H1 (cell line): ENCODE results near the gene PPA1. TPM values are rescaled to one million over a fixed set of nuclear protein-coding genes. Genes with fewer than 3 reads are reported as not detected.

Experiments
- CTCF ChIA-PET: fragments of 300-600 bp; sonication (Branson Sonifier 250); formaldehyde crosslinking; loops from one replicate; lab custom pipeline; 2021; ENCODE audit not compliant: partially characterized antibody; lab: Charles Lee
- POLR2A ChIA-PET: fragments of 300-600 bp; sonication (Branson Sonifier 250); formaldehyde crosslinking; loops from one replicate; lab custom pipeline; 2021; ENCODE audit warnings: inconsistent platforms; ENCODE audit not compliant: partially characterized antibody; lab: Charles Lee
- DNase-seq, 2 experiments: peaks; one replicate each; pipeline versions ENCODE4 v3.0.0 to v3.0.0-alpha.2; 2010 to 2022; ENCODE audit warnings: low spot score in 2 of 2, low read depth in 1 of 2, mixed read lengths in 1 of 2
- FAIRE-seq: peaks from 2 replicates; lab custom pipeline; 2011; peaks lifted over from hg19 to GRCh38; lab: Jason Lieb, UNC
- H2AFZ ChIP-seq: 2 replicates; pipeline ENCODE4 v1.8.1; 2012; ENCODE audit warnings: low read length, inconsistent platforms
- H2AK5ac ChIP-seq: 2 replicates; pipeline ENCODE4 v1.6.1; 2013; ENCODE audit warnings: low read depth, low read length
- H2BK120ac ChIP-seq: replicated peaks from 2 replicates; pipeline ENCODE3; 2013; ENCODE audit warnings: low read depth, low read length, inconsistent platforms
- H2BK12ac ChIP-seq: 2 replicates; pipeline ENCODE4 v1.6.1; 2013; ENCODE audit warnings: low read depth, low read length
- H2BK15ac ChIP-seq: 2 replicates; pipeline ENCODE4 v1.6.1; 2013; ENCODE audit warnings: low read length
- H2BK20ac ChIP-seq: 2 replicates; pipeline ENCODE4 v1.6.1; 2013; ENCODE audit warnings: low read length
- H2BK5ac ChIP-seq: 2 replicates; pipeline ENCODE4 v1.6.1; 2013; ENCODE audit warnings: low read depth, low read length
- H3K14ac ChIP-seq: 2 replicates; pipeline ENCODE4 v1.6.1; 2013; ENCODE audit warnings: inconsistent platforms; ENCODE audit not compliant: insufficient read length
- H3K18ac ChIP-seq: 2 replicates; pipeline ENCODE4 v1.6.1; 2013; ENCODE audit warnings: low read length; ENCODE audit errors: extremely low read depth
- H3K23ac ChIP-seq: 2 replicates; pipeline ENCODE4 v1.6.1; 2013; ENCODE audit warnings: inconsistent platforms; ENCODE audit not compliant: insufficient read length
- H3K23me2 ChIP-seq: 2 replicates; pipeline ENCODE4 v1.6.1; 2013; ENCODE audit warnings: low read depth, low read length
- H3K27ac ChIP-seq: 2 replicates; pipeline ENCODE4 v1.6.1; 2011; ENCODE audit warnings: low read depth, low read length, inconsistent platforms
- H3K27me3 ChIP-seq, 4 experiments: replicated peaks in 1 of 4; 1 replicate in 1 of 4; 2 replicates in 3 of 4; pipeline versions ENCODE4 v1.6.1 to v1.8.1; 2011 to 2013; ENCODE audit warnings: low read length in 3 of 4, mild to moderate bottlenecking in 3 of 4, inconsistent platforms in 2 of 4, mixed read lengths in 2 of 4, moderate library complexity in 1 of 4; ENCODE audit not compliant: control insufficient read depth in 3 of 4, insufficient read depth in 3 of 4; ENCODE audit errors: extremely low read depth in 1 of 4
- H3K36me3 ChIP-seq, 4 experiments: 2 replicates each; pipeline versions ENCODE4 v1.6.1 to v1.8.1; 2011 to 2013; ENCODE audit warnings: mild to moderate bottlenecking in 4 of 4, low read length in 3 of 4, moderate library complexity in 2 of 4, control low read depth in 1 of 4, inconsistent platforms in 1 of 4; ENCODE audit not compliant: insufficient read depth in 4 of 4, control insufficient read depth in 2 of 4
- H3K4ac ChIP-seq: replicated peaks from 2 replicates; pipeline ENCODE3; 2013; ENCODE audit warnings: low read length, low read depth, mixed read lengths, inconsistent platforms; ENCODE audit not compliant: insufficient read length
- H3K4me1 ChIP-seq, 4 experiments: replicated peaks in 1 of 4; 1 replicate in 1 of 4; 2 replicates in 3 of 4; pipeline versions ENCODE4 v1.6.1 to v1.8.1; 2011 to 2013; ENCODE audit warnings: low read length in 3 of 4, inconsistent platforms in 2 of 4, mixed read lengths in 1 of 4; ENCODE audit not compliant: insufficient read depth in 4 of 4, control insufficient read depth in 3 of 4
- H3K4me2 ChIP-seq, 2 experiments: 2 replicates each; pipeline versions ENCODE4 v1.6.1 to v1.8.1; 2011 to 2013; ENCODE audit warnings: low read depth in 2 of 2, low read length in 2 of 2, control low read depth in 1 of 2, inconsistent platforms in 1 of 2, mild to moderate bottlenecking in 1 of 2; ENCODE audit not compliant: insufficient read depth in 1 of 2
- H3K4me3 ChIP-seq, 4 experiments: fragments of 200-600, 300-600 bp in 1 of 4; sonication (generic), shearing (Covaris generic), sonication (Bioruptor Twin) in 1 of 4; 2 replicates each; pipeline versions ENCODE4 v1.5.1 to v1.8.1; 2011 to 2016; ENCODE audit warnings: low read length in 4 of 4, low read depth in 3 of 4, control low read depth in 2 of 4, inconsistent platforms in 2 of 4, mild to moderate bottlenecking in 2 of 4, mixed read lengths in 1 of 4, moderate library complexity in 1 of 4; ENCODE audit not compliant: insufficient read depth in 2 of 4; ENCODE audit errors: extremely low read depth in 1 of 4
- H3K56ac ChIP-seq: replicated peaks from 2 replicates; pipeline ENCODE3; 2013; ENCODE audit warnings: low read depth, mild to moderate bottlenecking, mixed read lengths, low read length, inconsistent platforms; ENCODE audit not compliant: insufficient read length
- H3K79me1 ChIP-seq: 2 replicates; pipeline ENCODE4 v1.6.1; 2013; ENCODE audit warnings: low read depth, low read length, control low read depth
- H3K79me2 ChIP-seq, 2 experiments: 2 replicates each; pipeline versions ENCODE4 v1.6.1 to v1.8.1; 2012 to 2013; ENCODE audit warnings: low read length in 2 of 2, mild to moderate bottlenecking in 2 of 2, inconsistent platforms in 1 of 2; ENCODE audit not compliant: insufficient read depth in 2 of 2, control insufficient read depth in 1 of 2
- H3K9ac ChIP-seq, 4 experiments: replicated peaks in 1 of 4; 1 replicate in 1 of 4; 2 replicates in 3 of 4; pipeline versions ENCODE4 v1.6.1 to v1.8.1; 2011 to 2013; ENCODE audit warnings: low read depth in 3 of 4, low read length in 3 of 4, control low read depth in 2 of 4, mild to moderate bottlenecking in 2 of 4, moderate library complexity in 2 of 4, inconsistent platforms in 1 of 4; ENCODE audit errors: extremely low read depth in 1 of 4
- H3K9me3 ChIP-seq, 2 experiments: 2 replicates each; pipeline versions ENCODE4 v1.6.1 to v1.8.1; 2012 to 2013; ENCODE audit warnings: mild to moderate bottlenecking in 2 of 2, moderate library complexity in 2 of 2, control low read depth in 1 of 2, inconsistent platforms in 1 of 2, low read depth in 1 of 2, low read length in 1 of 2, mixed read lengths in 1 of 2; ENCODE audit not compliant: insufficient read depth in 2 of 2
- H4K20me1 ChIP-seq, 2 experiments: replicated peaks in 1 of 2; 2 replicates each; pipeline versions ENCODE3 to v1.8.1; 2011 to 2013; ENCODE audit warnings: inconsistent platforms in 2 of 2, low read length in 2 of 2, mild to moderate bottlenecking in 1 of 2; ENCODE audit not compliant: insufficient read depth in 2 of 2, control insufficient read depth in 1 of 2
- H4K5ac ChIP-seq: 2 replicates; pipeline ENCODE4 v1.6.1; 2013; ENCODE audit warnings: low read length, low read depth, mixed read lengths, inconsistent platforms; ENCODE audit not compliant: insufficient read length
- H4K8ac ChIP-seq: 2 replicates; pipeline ENCODE4 v1.8.0; 2013; ENCODE audit warnings: mild to moderate bottlenecking, moderate library complexity, low read length, inconsistent platforms; ENCODE audit not compliant: insufficient read depth; ENCODE audit errors: extremely low read depth
- H4K91ac ChIP-seq: replicated peaks from 2 replicates; pipeline ENCODE3; 2013; ENCODE audit warnings: low read length, mixed read lengths, inconsistent platforms; ENCODE audit not compliant: insufficient read length
- FOSL1 ChIP-seq: IDR thresholded peaks from 2 replicates; pipeline ENCODE4 v1.6.1; 2011; ENCODE audit warnings: mild to moderate bottlenecking, low read depth, low read length, moderate library complexity; ENCODE audit not compliant: insufficient read depth
- SP2 ChIP-seq: IDR thresholded peaks from 2 replicates; pipeline ENCODE4 v1.6.1; 2012; ENCODE audit warnings: mild to moderate bottlenecking, low read length, inconsistent platforms
- WGBS, 2 experiments: shearing (Covaris generic) in 1 of 2; methylation state at CpG; one replicate each; pipeline versions ENCODE4 v1.1.6 to v1.1.7; 2013 to 2015; ENCODE audit warnings: low lambda C conversion rate in 2 of 2, mixed read lengths in 2 of 2, inconsistent platforms in 1 of 2, low coverage in 1 of 2, missing lambda C conversion rate in 1 of 2; ENCODE audit not compliant: insufficient replicate concordance in 2 of 2, insufficient coverage in 1 of 2, insufficient read length in 1 of 2; ENCODE audit errors: extremely low coverage in 1 of 2, missing lambda C conversion rate in 1 of 2; 5-methylcytosine and 5-hydroxymethylcytosine counted together
- polyA plus RNA-seq, 7 experiments: library from polyadenylated mRNA; depleted of rRNA in 3 of 7; stranded (reverse) in 5 of 7; unstranded in 2 of 7; fragments of >200 nt in 5 of 7; fragments of 200-250 nt in 2 of 7; gene quantifications; 1 replicate in 5 of 7; 2 replicates in 1 of 7; 4 replicates in 1 of 7; pipeline versions ENCODE4 v1.2.1 to v1.2.3, GENCODE V29; 2011 to 2013; ENCODE audit warnings: missing spikeins in 2 of 7, mixed read lengths in 2 of 7
- total RNA-seq: library from RNA; stranded (reverse); fragmentation: NEBNext Ultra II Directional; extraction: Animal tissue kit (Norgen Biotek cat#: 25700); gene quantifications from 2 replicates; pipeline ENCODE4 v1.2.1, GENCODE V29; 2021

The PPA1 gene
- total and polyA plus RNA-seq, 2 of the 8 experiments (the other 6 are each of a cell fraction or from before 2014, with no cell fraction given) = 77.0 to 191 TPM

DNA sequence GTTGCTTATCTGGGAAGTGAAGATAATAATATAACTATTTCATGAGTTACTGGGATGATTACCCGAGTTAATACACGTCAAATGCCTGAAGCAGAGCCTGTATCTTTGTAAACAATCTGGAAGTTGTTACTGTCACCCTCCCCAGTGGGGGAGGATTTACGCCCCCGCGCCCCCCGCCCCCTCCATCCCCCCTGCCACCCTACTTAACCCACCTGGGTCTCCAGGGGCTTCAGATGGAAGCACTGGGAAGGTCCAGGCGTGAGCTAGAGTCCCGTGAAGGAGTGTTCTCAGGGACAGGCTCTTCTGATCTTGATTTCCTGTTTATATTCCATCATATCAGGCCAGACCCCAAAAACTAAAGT is 691 bp upstream of the PPA1 start:
- H3K4me1 ChIP-seq = peaks cover 0 to 7% (median 2%) of the 10 kb centered on the region in 4 experiments; a peak in 4 of 7 replicates

More for the DNA sequence above, 691 bp upstream of the PPA1 start:
- no peak overlapping the region for H2BK5ac ChIP-seq
- H3K36me3 ChIP-seq = peaks cover 5 to 11% (median 6%) of the 10 kb centered on the region in 4 experiments; a peak in 4 of 8 replicates
- H3K9me3 ChIP-seq = peaks cover 0 to 6% of the 10 kb centered on the region in 2 experiments; a peak in 2 of 4 replicates
- peaks cover 0 to 19% of the 10 kb centered on the region in 2 experiments; a peak in 3 of 4 replicates for H3K79me2 ChIP-seq
- no peak overlapping the region for H3K56ac ChIP-seq
- peak overlapping the region in 1 of 4 experiments; percentile 67; a peak in 3 of 7 replicates for H3K9ac ChIP-seq
- peak overlapping the region; percentile 67 to 75 (median 68) for H3K4me3 ChIP-seq
- no peak for DNase-seq
- CTCF ChIA-PET = interaction anchor here (1.0 to 3.0 kb wide), 5 partner anchors 22 to 131 kb away, joined by 3 to 11 read pairs (median 3); no protein-coding TSS in a partner anchor
- H4K20me1 ChIP-seq = no peaks in the 10 kb centered on the region
- peak overlapping the region; percentile 96 for H2AFZ ChIP-seq
- no peak overlapping the region for H2BK15ac ChIP-seq
- POLR2A ChIA-PET = interaction anchor here (0.6 to 3.1 kb wide), 3 partner anchors 10 to 128 kb away, joined by 3 to 12 read pairs (median 3); no protein-coding TSS in a partner anchor
- 0 out of 2 replicates have a peak overlapping the region, but pooled peaks have one; percentile 30 for H2BK12ac ChIP-seq
- no peak overlapping the region for H2AK5ac ChIP-seq
- H3K27me3 ChIP-seq = peaks cover 0 to 4% (median 0%) of the 10 kb centered on the region in 4 experiments; a peak in 2 of 7 replicates
- no peak overlapping the region for H4K8ac ChIP-seq
- H4K91ac ChIP-seq = no peak overlapping the region
- H3K4me2 ChIP-seq = peak overlapping the region; percentile 75 to 91
- H3K79me1 ChIP-seq = peaks cover 5% of the 10 kb centered on the region; the same call in 1 of the 2 replicates
- no peak for FAIRE-seq
- no peak overlapping the region for H2BK20ac ChIP-seq
- H3K14ac ChIP-seq = no peak overlapping the region
- H3K23me2 ChIP-seq = peaks cover 12% of the 10 kb centered on the region
- TF ChIP-seq SP2 (no peak), FOSL1 (no peak)
- H3K27ac ChIP-seq = no peak overlapping the region
- no peak overlapping the region for H3K18ac ChIP-seq
- H3K4ac ChIP-seq = no peak overlapping the region
- H2BK120ac ChIP-seq = no peak overlapping the region
- H3K23ac ChIP-seq = no peak overlapping the region
- no peak overlapping the region for H4K5ac ChIP-seq
- WGBS, 2 experiments = 11% methylated on average over 4 of the region's 8 CpGs; no CpG with 5 or more reads in 1 of the 2 experiments
